Upper lobe of right lung (tissue), 1 donor: ENCODE data around the gene LRRC8B. TPM values are rescaled to one million over a fixed set of nuclear protein-coding genes. Genes with fewer than 3 reads are reported as not detected.

Experiments
- ATAC-seq: fragments of 200-7000 bp; cut with Tn5 transposase; one replicate; pipeline ENCODE4 v1.9.1; 2020; ENCODE audit warnings: mild to moderate bottlenecking, moderate library complexity
- DNase-seq: peaks from one replicate; pipeline ENCODE4 v3.0.0-alpha.2; 2020
- H3K27ac ChIP-seq: fragments of 200-600 bp; one replicate; pipeline ENCODE4 v1.8.0; 2022
- H3K27me3 ChIP-seq: fragments of 200-600 bp; one replicate; pipeline ENCODE4 v1.8.0; 2022; ENCODE audit warnings: mild to moderate bottlenecking
- H3K36me3 ChIP-seq: fragments of 200-600 bp; one replicate; pipeline ENCODE4 v1.8.0; 2022
- H3K4me1 ChIP-seq: fragments of 200-600 bp; one replicate; pipeline ENCODE4 v1.8.0; 2022
- H3K4me3 ChIP-seq: fragments of 200-600 bp; one replicate; pipeline ENCODE4 v1.8.0; 2022; ENCODE audit warnings: mild to moderate bottlenecking
- H3K9me3 ChIP-seq: fragments of 200-600 bp; one replicate; pipeline ENCODE4 v1.8.0; 2022
- CTCF ChIP-seq: fragments of 200-600 bp; IDR thresholded peaks from one replicate; pipeline ENCODE4 v1.8.0; 2022; ENCODE audit warnings: antibody characterized with exemption
- intact Hi-C: fragments of 100-400 bp; cut with DNase I; formaldehyde crosslinking; loops from one replicate; pipeline ENCODE4 v1.11.0; 2022
- total RNA-seq: library from RNA; stranded (reverse); fragmentation: NEBNext Ultra II Directional; extraction: Animal tissue kit (Norgen Biotek cat#: 25700); gene quantifications from one replicate; pipeline ENCODE4 v1.2.1, GENCODE V29; 2021
- donor health status: DM: no; HTN: yes; CAD: no; lungs with severe emphysema.

Gene LRRC8B
- total RNA-seq, 1 donor from 2014 or later: 22.3 TPM

- intact Hi-C loops: no loop called here
- no peak overlapping the region for H3K4me3 ChIP-seq
- H3K36me3 ChIP-seq: no peaks in the 10 kb centered on the region
- no peak overlapping the region for H3K27ac ChIP-seq
- DNase-seq (no peak), ATAC-seq (peak; percentile 82)
- no peaks in the 10 kb centered on the region for H3K4me1 ChIP-seq
- H3K9me3 ChIP-seq: no peaks in the 10 kb centered on the region
- no peaks in the 10 kb centered on the region for H3K27me3 ChIP-seq
- peak; percentile 75 for TF ChIP-seq CTCF
Measured at GRCh38 chr1:89598450-89599331, 74.1 kb downstream of the LRRC8B start.

- no peaks in the 10 kb centered on the region for H3K36me3 ChIP-seq
- no peak for TF ChIP-seq CTCF
- intact Hi-C loops: no loop called here
Measured at GRCh38 chr1:89599332-89599630, 74.7 kb downstream of the LRRC8B start.

GRCh38 chr1:89600451-89601224 lies 76.0 kb downstream of the LRRC8B start:
- H3K27ac ChIP-seq: no peak overlapping the region
- intact Hi-C loops: no loop called here
- no peak for TF ChIP-seq CTCF
- H3K36me3 ChIP-seq: no peaks in the 10 kb centered on the region
- DNase-seq: no peak
- H3K4me3 ChIP-seq: no peak overlapping the region
- H3K4me1 ChIP-seq: no peaks in the 10 kb centered on the region
- H3K9me3 ChIP-seq: no peaks in the 10 kb centered on the region
- H3K27me3 ChIP-seq: no peaks in the 10 kb centered on the region
- ATAC-seq: peak; percentile 46

More at GRCh38 chr1:89599332-89599630, 74.7 kb downstream of the LRRC8B start:
- ATAC-seq: no peak
- DNase-seq: no peak
- Histone ChIP-seq H3K4me1 (no peaks in the 10 kb centered on the region), H3K4me3 (no peak overlapping the region), H3K27ac (no peak overlapping the region), H3K27me3 (no peaks in the 10 kb centered on the region), H3K9me3 (no peaks in the 10 kb centered on the region)

GRCh38 chr1:89602871-89603404 lies 78.3 kb downstream of the LRRC8B start:
- no peaks in the 10 kb centered on the region for H3K36me3 ChIP-seq
- DNase-seq: no peak
- no peak overlapping the region for H3K27ac ChIP-seq
- no peak for ATAC-seq
- no peak for TF ChIP-seq CTCF
- intact Hi-C loops: no loop called here
- no peaks in the 10 kb centered on the region for H3K4me1 ChIP-seq
- H3K9me3 ChIP-seq: no peaks in the 10 kb centered on the region
- H3K27me3 ChIP-seq: no peaks in the 10 kb centered on the region
- H3K4me3 ChIP-seq: no peak overlapping the region

- Histone ChIP-seq H3K4me1 (peaks cover 5% of the 10 kb centered on the region), H3K36me3 (no peaks in the 10 kb centered on the region), H3K27ac (no peak overlapping the region), H3K4me3 (no peak overlapping the region), H3K27me3 (no peaks in the 10 kb centered on the region), H3K9me3 (no peaks in the 10 kb centered on the region)
- DNase-seq (no peak), ATAC-seq (no peak)
- intact Hi-C loops: no loop called here
- TF ChIP-seq CTCF: no peak
Measured at GRCh38 chr1:89603651-89604413, 79.2 kb downstream of the LRRC8B start.
